HepG2 (cell line): ENCODE results near the gene AQP10. TPM values are rescaled to one million over a fixed set of nuclear protein-coding genes. Genes with fewer than 3 reads are reported as not detected.

ENCODE experiments used
- BHLHE40 ChIP-seq: IDR thresholded peaks from 2 replicates; pipeline ENCODE4 v1.6.1; 2011; ENCODE audit warnings: low read length, improper control_type of control experiment
- BRCA1 ChIP-seq: sonication (generic); formaldehyde crosslinking; IDR thresholded peaks from 2 replicates; pipeline ENCODE4 v1.4.0; 2020; ENCODE audit warnings: missing genetic modification reagents
- CENPBD1 ChIP-seq: sonication (generic); formaldehyde crosslinking; IDR thresholded peaks from 2 replicates; pipeline ENCODE4 v1.8.0; 2022; ENCODE audit warnings: missing genetic modification reagents, low read depth, mild to moderate bottlenecking, borderline replicate concordance
- ELF4 ChIP-seq: sonication (generic); formaldehyde crosslinking; IDR thresholded peaks from 2 replicates; pipeline ENCODE4 v1.5.0; 2020; ENCODE audit warnings: missing genetic modification reagents, mild to moderate bottlenecking, moderate library complexity, borderline replicate concordance
- FOXP4 ChIP-seq: sonication (generic); formaldehyde crosslinking; IDR thresholded peaks from 2 replicates; pipeline ENCODE4 v1.4.0; 2020; ENCODE audit warnings: missing genetic modification reagents
- GLI4 ChIP-seq: sonication (generic); formaldehyde crosslinking; IDR thresholded peaks from 2 replicates; pipeline ENCODE4 v1.5.1; 2020; ENCODE audit warnings: missing genetic modification reagents, mild to moderate bottlenecking, moderate library complexity, borderline replicate concordance
- IRX3 ChIP-seq: sonication (generic); formaldehyde crosslinking; IDR thresholded peaks from 2 replicates; pipeline ENCODE4 v1.8.1; 2023; ENCODE audit warnings: mild to moderate bottlenecking, low read depth, missing genetic modification reagents, borderline replicate concordance
- KDM2A ChIP-seq: sonication (generic); formaldehyde crosslinking; IDR thresholded peaks from 2 replicates; pipeline ENCODE4 v1.4.0; 2020; ENCODE audit warnings: low read depth, missing genetic modification reagents, borderline replicate concordance
- KLF13 ChIP-seq: sonication (generic); formaldehyde crosslinking; IDR thresholded peaks from 2 replicates; pipeline ENCODE4 v1.4.0; 2020; ENCODE audit warnings: mild to moderate bottlenecking, missing genetic modification reagents
- MATR3 ChIP-seq: sonication (generic); formaldehyde crosslinking; IDR thresholded peaks from 2 replicates; pipeline ENCODE4 v1.4.0; 2020; ENCODE audit warnings: missing genetic modification reagents
- MIER2 ChIP-seq: IDR thresholded peaks from 2 replicates; pipeline ENCODE4 v1.6.1; 2016; ENCODE audit warnings: missing biosample characterization, missing genetic modification reagents
- MTA3 ChIP-seq: sonication (generic); formaldehyde crosslinking; IDR thresholded peaks from 2 replicates; pipeline ENCODE4 v1.4.0; 2020; ENCODE audit warnings: missing genetic modification reagents
- SMARCC2 ChIP-seq: fragments of 450-650 bp; IDR thresholded peaks from 2 replicates; pipeline ENCODE4 v1.6.1; 2017; ENCODE audit warnings: antibody characterized with exemption, mild to moderate bottlenecking
- SUZ12 ChIP-seq: fragments of 150-350 bp; IDR thresholded peaks from 2 replicates; pipeline ENCODE4 v1.6.1; 2014; ENCODE audit warnings: low read depth, low read length
- WIZ ChIP-seq: sonication (generic); formaldehyde crosslinking; IDR thresholded peaks from 2 replicates; pipeline ENCODE4 v1.5.1; 2020; ENCODE audit warnings: mild to moderate bottlenecking, missing genetic modification reagents
- ZNF354B ChIP-seq: sonication (generic); formaldehyde crosslinking; IDR thresholded peaks from 2 replicates; pipeline ENCODE4 v1.8.0; 2022; ENCODE audit warnings: mild to moderate bottlenecking, missing genetic modification reagents
- ZNF546 ChIP-seq: sonication (generic); formaldehyde crosslinking; conservative IDR thresholded peaks from 2 replicates; pipeline ENCODE4 v1.8.1; 2023; ENCODE audit warnings: mild to moderate bottlenecking, missing genetic modification reagents
- ZNF552 ChIP-seq: sonication (generic); formaldehyde crosslinking; IDR thresholded peaks from 2 replicates; pipeline ENCODE4 v1.9.0; 2022; ENCODE audit warnings: missing genetic modification reagents, mild to moderate bottlenecking, borderline replicate concordance
- ZNF558 ChIP-seq: sonication (generic); formaldehyde crosslinking; IDR thresholded peaks from 2 replicates; pipeline ENCODE4 v1.9.0; 2022; ENCODE audit warnings: mild to moderate bottlenecking, missing genetic modification reagents, borderline replicate concordance
- ZNF562 ChIP-seq: sonication (generic); formaldehyde crosslinking; IDR thresholded peaks from 2 replicates; pipeline ENCODE4 v1.8.0; 2022; ENCODE audit warnings: missing genetic modification reagents, borderline replicate concordance
- ZNF597 ChIP-seq: sonication (generic); formaldehyde crosslinking; IDR thresholded peaks from 2 replicates; pipeline ENCODE4 v1.5.0; 2020; ENCODE audit warnings: missing genetic modification reagents
- ZNF749 ChIP-seq: sonication (generic); formaldehyde crosslinking; IDR thresholded peaks from 2 replicates; pipeline ENCODE4 v1.8.0; 2022; ENCODE audit warnings: mild to moderate bottlenecking, missing genetic modification reagents, moderate library complexity, borderline replicate concordance
- polyA plus RNA-seq, 8 experiments: library from polyadenylated mRNA; depleted of rRNA in 3 of 8; stranded (reverse) in 7 of 8; unstranded in 1 of 8; fragments of >200 nt; fragmentation: Illumina TruSeq in 4 of 8; extraction: Trizol in 4 of 8; gene quantifications; 2 replicates each; pipeline versions ENCODE4 v1.2.1 to v1.2.3, GENCODE V29; 2011 to 2016; ENCODE audit warnings: low read depth in 4 of 8, missing spikeins in 1 of 8, mixed read lengths in 1 of 8; ENCODE audit not compliant: insufficient read depth in 1 of 8
- total RNA-seq, 5 experiments: library from RNA; depleted of rRNA; stranded (reverse); fragments of >200 nt; fragmentation: Illumina TruSeq; extraction: Trizol; gene quantifications; 2 replicates each; pipeline ENCODE4 v1.2.3, GENCODE V29; 2016; ENCODE audit warnings: low read depth in 1 of 5
- TF ChIP-seq, protein P1 (sequence below): sonication (generic); formaldehyde crosslinking; IDR thresholded peaks from 2 replicates; pipeline ENCODE4 v1.5.1; 2020; ENCODE audit warnings: missing genetic modification reagents, mild to moderate bottlenecking, borderline replicate concordance

AQP10 gene
- total and polyA plus RNA-seq, 2 of the 13 experiments (the other 11 are each of a cell fraction or from before 2014, with no cell fraction given) = 0.30 TPM; not detected in 1

GRCh38 chr1:154351363-154352068 is 30.6 kb downstream of the AQP10 start (continued):
- TF ChIP-seq, protein P1, sequence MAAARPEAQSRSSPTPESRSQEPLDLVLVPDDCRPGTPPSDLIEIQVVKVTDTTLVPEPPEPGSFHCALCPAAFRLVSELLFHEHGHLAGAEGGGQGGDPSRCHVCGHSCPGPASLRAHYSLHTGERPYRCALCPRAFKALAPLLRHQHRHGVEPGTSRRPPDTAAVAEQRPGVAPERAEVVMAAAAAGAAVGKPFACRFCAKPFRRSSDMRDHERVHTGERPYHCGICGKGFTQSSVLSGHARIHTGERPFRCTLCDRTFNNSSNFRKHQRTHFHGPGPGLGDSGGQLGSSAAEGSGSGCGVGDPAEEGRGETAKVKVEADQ = no peak
- TF ChIP-seq ZNF558 (CRISPR knock-in tag) = no peak
- TF ChIP-seq KLF13 = no peak
- no peak for TF ChIP-seq KDM2A (CRISPR knock-in tag)
- TF ChIP-seq SMARCC2 = no peak
- TF ChIP-seq BHLHE40 = no peak; the same call in 1 of the 2 replicates
- TF ChIP-seq WIZ (CRISPR knock-in tag) = no peak
- no peak for TF ChIP-seq ZNF546
- no peak for TF ChIP-seq IRX3
- TF ChIP-seq ZNF552 = no peak
- TF ChIP-seq MATR3 (CRISPR knock-in tag) = no peak
- no peak for TF ChIP-seq CENPBD1 (CRISPR knock-in tag)
- no peak for TF ChIP-seq ZNF562 (CRISPR knock-in tag)
- no peak for TF ChIP-seq SUZ12
- TF ChIP-seq MIER2 = no peak
- no peak for TF ChIP-seq GLI4 (CRISPR knock-in tag)
- no peak for TF ChIP-seq ZNF354B (CRISPR knock-in tag)
- TF ChIP-seq ZNF749 (CRISPR knock-in tag) = no peak
- no peak for TF ChIP-seq ELF4
- no peak for TF ChIP-seq BRCA1 (CRISPR knock-in tag)
- TF ChIP-seq FOXP4 (CRISPR knock-in tag) = peak; percentile 72
- TF ChIP-seq ZNF597 (CRISPR knock-in tag) = no peak
- TF ChIP-seq MTA3 (CRISPR knock-in tag) = no peak
